NCI-H1092 treated with DMSO at 0.1 percent for 48 hours (cell line): ENCODE measurements around the gene TAF1L.

Experiments used
- DNase-seq: peaks from one replicate; lab custom pipeline; 2025; lab: John Stamatoyannopoulos, UW

The TAF1L gene

DNA sequence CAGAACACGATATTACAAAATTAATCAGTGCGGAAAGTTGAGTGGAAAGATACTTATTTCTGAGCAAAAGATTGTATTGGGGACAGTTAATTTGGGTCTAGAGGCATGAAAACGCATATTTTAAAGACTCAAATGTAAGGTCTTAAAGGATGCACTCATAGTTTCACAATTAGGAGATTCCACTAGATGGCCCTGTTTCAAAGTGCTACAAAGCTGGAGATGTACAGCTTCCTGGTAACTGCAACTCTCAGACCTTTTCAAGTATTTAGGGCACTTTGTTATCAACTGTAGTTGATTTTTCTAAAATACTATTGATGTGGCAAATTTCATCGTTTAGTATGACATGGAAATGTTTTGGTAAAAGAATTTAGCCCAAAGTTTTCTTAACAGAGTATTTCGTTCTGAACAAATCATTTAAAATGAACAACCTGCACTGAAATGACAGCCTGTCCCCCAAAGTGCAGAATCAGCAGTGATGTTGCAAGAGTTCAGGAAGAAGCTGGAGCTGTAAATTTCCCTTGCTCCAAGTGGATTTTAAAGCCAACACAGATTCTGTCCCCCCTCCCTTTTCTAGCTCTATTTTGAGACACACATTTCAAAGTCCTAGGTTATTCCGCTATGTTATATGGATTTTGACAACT lies 46.3 kb downstream of the TAF1L start:
- DNase-seq = peak; percentile 37

DNA sequence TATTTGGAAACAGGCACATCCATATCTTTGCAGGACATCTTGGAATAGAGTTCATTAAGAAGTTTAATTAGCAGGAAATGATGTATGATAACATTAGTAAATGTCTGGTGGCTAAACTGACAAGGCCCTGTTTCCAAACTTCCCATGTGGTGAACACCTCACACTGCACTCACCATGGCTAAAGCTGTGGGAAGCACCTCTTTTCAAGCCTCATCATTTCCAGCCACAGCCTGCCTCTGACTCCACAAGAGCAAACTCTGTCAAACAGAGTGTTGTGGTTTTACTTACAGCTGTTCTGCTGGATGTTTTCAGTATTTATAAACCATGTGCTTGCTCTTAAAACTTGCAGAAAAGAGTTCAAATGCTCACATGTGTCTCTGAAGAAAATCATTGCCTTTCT lies 47.6 kb downstream of the TAF1L start:
- no peak for DNase-seq

DNA sequence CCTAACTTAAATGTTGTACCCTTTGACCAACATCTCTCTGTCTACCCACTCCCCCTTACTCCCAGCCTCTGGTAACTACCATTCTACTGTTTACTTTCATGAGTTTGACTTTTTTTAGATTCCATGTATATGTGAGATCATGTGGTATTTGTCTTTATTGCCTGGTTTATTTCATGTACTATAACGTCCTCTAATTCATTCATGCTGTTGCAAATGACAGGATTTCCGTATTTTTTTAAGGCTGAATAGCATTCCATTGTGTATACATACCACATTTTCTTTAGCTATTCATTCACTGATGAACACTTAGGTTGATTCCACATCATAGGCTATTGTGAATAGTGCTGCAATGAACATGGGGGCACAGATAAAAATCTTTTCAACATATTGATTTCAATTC lies 50.7 kb downstream of the TAF1L start:
- no peak for DNase-seq

GRCh38 chr9:32581512-32582143 lies 53.8 kb downstream of the TAF1L start:
- DNase-seq = peak; percentile 48

DNA sequence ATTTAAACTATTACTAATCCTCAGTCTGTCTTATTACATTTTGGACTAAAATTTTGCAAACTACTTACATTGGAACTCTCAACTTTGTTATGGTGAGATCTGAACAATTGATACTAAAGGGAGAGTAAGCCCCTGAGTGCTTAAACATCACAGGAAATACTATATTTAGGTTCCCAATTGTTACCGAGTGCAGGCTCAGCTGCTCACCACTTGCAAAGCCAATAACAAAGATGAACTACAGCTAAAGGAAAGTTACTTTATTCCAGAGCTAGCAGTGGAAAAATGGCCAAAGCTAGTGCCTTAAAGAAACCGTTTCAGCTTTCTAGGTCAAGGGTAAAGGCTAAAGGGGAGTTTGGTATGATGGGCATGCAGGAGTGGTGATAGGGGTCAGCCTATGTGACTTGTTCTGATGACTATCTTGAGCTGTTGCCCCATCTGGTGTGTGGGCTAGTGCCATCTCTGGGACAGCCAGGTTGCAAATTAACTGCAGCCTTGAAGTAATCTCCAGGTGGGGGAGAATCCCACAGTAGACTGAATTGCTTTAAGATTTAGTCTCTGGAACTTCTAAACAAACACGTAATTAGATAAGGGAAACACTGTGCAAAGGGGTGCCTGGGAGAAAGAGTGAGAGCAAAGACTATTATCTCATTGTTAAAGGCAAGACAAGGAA lies 54.7 kb downstream of the TAF1L start:
- DNase-seq = no peak

GRCh38 chr9:32579706-32580331 lies 55.6 kb downstream of the TAF1L start:
- DNase-seq = peak; percentile 35
